HEK293T (cell line): ENCODE results near the gene IPO4.

Experiments
- CTCF ChIA-PET: fragments of 350-600 bp; formaldehyde crosslinking; extraction: SDS; loops from one replicate; lab custom pipeline; 2021; ENCODE audit warnings: antibody characterized with exemption, inconsistent platforms; lab: Yijun Ruan, JAX
- POLR2A ChIA-PET: fragments of 350-600 bp; formaldehyde crosslinking; extraction: SDS; loops from one replicate; lab custom pipeline; 2020; ENCODE audit warnings: antibody characterized with exemption, inconsistent platforms; lab: Yijun Ruan, JAX
- DNase-seq: peaks from one replicate; pipeline ENCODE4 v3.0.0; 2012; ENCODE audit warnings: mixed read lengths; ENCODE audit errors: extremely low spot score
- ARNT ChIP-seq: fragments of 450-650 bp; IDR thresholded peaks from 2 replicates; pipeline ENCODE4 v1.6.1; 2017; ENCODE audit warnings: mild to moderate bottlenecking
- BHLHE40 ChIP-seq: fragments of 450-650 bp; IDR thresholded peaks from 2 replicates; pipeline ENCODE4 v1.6.1; 2016; ENCODE audit warnings: mild to moderate bottlenecking, moderate library complexity, borderline replicate concordance
- CTBP1 ChIP-seq: fragments of 450-650 bp; IDR thresholded peaks from 2 replicates; pipeline ENCODE4 v1.6.1; 2016; ENCODE audit warnings: borderline replicate concordance
- ELF4 ChIP-seq: fragments of 450-650 bp; IDR thresholded peaks from 2 replicates; pipeline ENCODE4 v1.6.1; 2017; ENCODE audit warnings: antibody characterized with exemption
- FOXA1 ChIP-seq: fragments of 450-650 bp; IDR thresholded peaks from 2 replicates; pipeline ENCODE4 v1.6.1; 2016; ENCODE audit warnings: mild to moderate bottlenecking
- FOXK2 ChIP-seq: fragments of 450-650 bp; IDR thresholded peaks from 2 replicates; pipeline ENCODE4 v1.6.1; 2016; ENCODE audit warnings: mild to moderate bottlenecking
- FOXM1 ChIP-seq: fragments of 450-650 bp; IDR thresholded peaks from 2 replicates; pipeline ENCODE4 v1.6.1; 2017; ENCODE audit warnings: mild to moderate bottlenecking, borderline replicate concordance
- HDGF ChIP-seq: fragments of 450-650 bp; IDR thresholded peaks from 2 replicates; pipeline ENCODE4 v1.6.1; 2017; ENCODE audit warnings: antibody characterized with exemption, borderline replicate concordance
- L3MBTL2 ChIP-seq: fragments of 450-650 bp; conservative IDR thresholded peaks from 2 replicates; pipeline ENCODE4 v1.6.1; 2016; ENCODE audit warnings: mild to moderate bottlenecking
- LEF1 ChIP-seq: fragments of 450-650 bp; IDR thresholded peaks from 2 replicates; pipeline ENCODE4 v1.6.1; 2017; ENCODE audit warnings: mild to moderate bottlenecking, borderline replicate concordance
- NFRKB ChIP-seq: fragments of 450-650 bp; IDR thresholded peaks from 2 replicates; pipeline ENCODE4 v1.6.1; 2016; ENCODE audit warnings: mild to moderate bottlenecking, moderate library complexity
- SP1 ChIP-seq: fragments of 450-650 bp; IDR thresholded peaks from 2 replicates; pipeline ENCODE4 v1.6.1; 2017
- SUZ12 ChIP-seq: fragments of 450-650 bp; IDR thresholded peaks from 2 replicates; pipeline ENCODE4 v1.6.1; 2016; ENCODE audit warnings: mild to moderate bottlenecking
- TARDBP ChIP-seq: fragments of 450-650 bp; IDR thresholded peaks from 2 replicates; pipeline ENCODE4 v1.6.1; 2016
- ZNF384 ChIP-seq: fragments of 450-650 bp; IDR thresholded peaks from 2 replicates; pipeline ENCODE4 v1.6.1; 2016
- TF ChIP-seq, protein P1 (sequence below): fragments of 450-650 bp; IDR thresholded peaks from 2 replicates; pipeline ENCODE4 v1.6.1; 2016

The IPO4 gene

GRCh38 chr14:24165785-24166184, 22.8 kb downstream of the IPO4 start:
- ChIA-PET CTCF (no interaction called here), POLR2A (interaction anchor here (0.5 kb wide), 1 partner anchor 25 kb away, joined by 3 read pairs; no protein-coding TSS in a partner anchor)
- DNase-seq = no peak
- TF ChIP-seq BHLHE40 = no peak
- no peak for TF ChIP-seq NFRKB
- no peak for TF ChIP-seq HDGF
- no peak for TF ChIP-seq ELF4
- no peak for TF ChIP-seq TARDBP
- no peak for TF ChIP-seq LEF1
- no peak for TF ChIP-seq FOXK2
- TF ChIP-seq FOXA1 = no peak
- TF ChIP-seq CTBP1 = no peak
- TF ChIP-seq ARNT = no peak
- no peak for TF ChIP-seq SP1
- no peak for TF ChIP-seq FOXM1
- TF ChIP-seq, protein P1, sequence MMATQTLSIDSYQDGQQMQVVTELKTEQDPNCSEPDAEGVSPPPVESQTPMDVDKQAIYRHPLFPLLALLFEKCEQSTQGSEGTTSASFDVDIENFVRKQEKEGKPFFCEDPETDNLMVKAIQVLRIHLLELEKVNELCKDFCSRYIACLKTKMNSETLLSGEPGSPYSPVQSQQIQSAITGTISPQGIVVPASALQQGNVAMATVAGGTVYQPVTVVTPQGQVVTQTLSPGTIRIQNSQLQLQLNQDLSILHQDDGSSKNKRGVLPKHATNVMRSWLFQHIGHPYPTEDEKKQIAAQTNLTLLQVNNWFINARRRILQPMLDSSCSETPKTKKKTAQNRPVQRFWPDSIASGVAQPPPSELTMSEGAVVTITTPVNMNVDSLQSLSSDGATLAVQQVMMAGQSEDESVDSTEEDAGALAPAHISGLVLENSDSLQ = no peak
- no peak for TF ChIP-seq ZNF384

DNA sequence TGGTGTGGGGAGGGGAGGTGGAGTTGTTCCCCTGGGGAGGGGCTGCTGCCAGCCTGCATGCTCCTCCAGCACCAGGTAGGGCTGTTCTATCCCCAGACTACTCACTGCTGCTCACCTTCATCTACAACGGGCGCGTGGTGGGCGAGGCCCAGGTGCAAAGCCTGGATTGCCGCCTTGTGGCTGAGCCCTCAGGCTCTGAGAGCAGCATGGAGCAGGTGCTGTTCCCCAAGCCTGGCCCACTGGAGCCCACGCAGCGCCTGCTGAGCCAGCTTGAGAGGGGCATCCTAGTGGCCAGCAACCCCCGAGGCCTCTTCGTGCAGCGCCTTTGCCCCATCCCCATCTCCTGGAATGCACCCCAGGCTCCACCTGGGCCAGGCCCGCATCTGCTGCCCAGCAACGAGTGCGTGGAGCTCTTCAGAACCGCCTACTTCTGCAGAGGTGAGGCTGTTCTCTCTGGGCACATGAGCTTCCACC, 24.1 kb downstream of the IPO4 start:
- ChIA-PET POLR2A (interaction anchor here (1.1 to 1.6 kb wide), 2 partner anchors 23 to 50 kb away, joined by 3 to 5 read pairs; partner anchors contain the start of genes DCAF11, EMC9 and NRL), CTCF (no interaction called here)
- no peak for DNase-seq
- TF ChIP-seq ZNF384 (no peak), NFRKB (no peak), FOXA1 (no peak), SP1 (no peak), FOXK2 (no peak), TARDBP (no peak), HDGF (no peak), BHLHE40 (no peak), L3MBTL2 (no peak), ELF4 (no peak), SUZ12 (no peak), ARNT (no peak), CTBP1 (no peak), LEF1 (no peak)
- TF ChIP-seq, protein P1 = no peak

DNA sequence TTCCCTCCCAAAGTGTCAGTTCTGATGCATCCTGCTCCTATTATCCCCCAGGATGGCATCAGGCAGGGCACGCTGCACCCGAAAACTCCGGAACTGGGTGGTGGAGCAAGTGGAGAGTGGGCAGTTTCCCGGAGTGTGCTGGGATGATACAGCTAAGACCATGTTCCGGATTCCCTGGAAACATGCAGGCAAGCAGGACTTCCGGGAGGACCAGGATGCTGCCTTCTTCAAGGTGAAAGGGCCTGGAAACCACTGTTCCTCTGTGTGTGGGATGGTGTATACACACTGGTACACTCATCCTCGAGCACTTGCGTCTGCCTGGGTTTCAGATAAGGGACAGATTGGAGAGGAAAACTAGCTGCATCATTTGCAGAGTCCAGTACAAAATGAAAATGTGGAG, 26.5 kb downstream of the IPO4 start:
- ChIA-PET POLR2A (interaction anchor here (1.0 to 2.9 kb wide), 9 partner anchors 11 to 80 kb away, joined by 3 to 26 read pairs (median 13); partner anchors contain the start of genes DCAF11, EMC9, NRL and PCK2), CTCF (interaction anchor here (0.9 to 1.3 kb wide), 5 partner anchors 11 to 81 kb away, joined by 3 to 10 read pairs (median 4); no protein-coding TSS in a partner anchor)
- TF ChIP-seq FOXM1 (no peak), SUZ12 (no peak), ZNF384 (no peak), NFRKB (no peak), BHLHE40 (no peak), ARNT (no peak), FOXA1 (no peak), CTBP1 (no peak), LEF1 (no peak), L3MBTL2 (no peak), ELF4 (no peak)
- TF ChIP-seq, protein P1 = no peak
- no peak for DNase-seq

- POLR2A ChIA-PET = interaction anchor here (0.8 to 2.9 kb wide), 17 partner anchors 9 to 103 kb away, joined by 3 to 26 read pairs (median 7); partner anchors contain the start of genes CHMP4A, DCAF11, EMC9 and IPO4
- CTCF ChIA-PET = interaction anchor here (0.6 to 2.3 kb wide), 29 partner anchors 11 to 149 kb away, joined by 3 to 24 read pairs (median 4); partner anchors contain the start of genes CARMIL3, CIDEB, DCAF11 and EMC9
- DNase-seq = peak; percentile 92
- TF ChIP-seq CTBP1 (peak; percentile 71), HDGF (peak; percentile 62; the same call in 1 of the 2 replicates), ARNT (no peak)
Observed at GRCh38 chr14:24160850-24161804, 27.5 kb downstream of the IPO4 start, which contains the start of gene IRF9. TSS of gene IRF9 (plus strand) at chr14:24161265. CDS start at chr14:24162145, 880 bp downstream.

DNA sequence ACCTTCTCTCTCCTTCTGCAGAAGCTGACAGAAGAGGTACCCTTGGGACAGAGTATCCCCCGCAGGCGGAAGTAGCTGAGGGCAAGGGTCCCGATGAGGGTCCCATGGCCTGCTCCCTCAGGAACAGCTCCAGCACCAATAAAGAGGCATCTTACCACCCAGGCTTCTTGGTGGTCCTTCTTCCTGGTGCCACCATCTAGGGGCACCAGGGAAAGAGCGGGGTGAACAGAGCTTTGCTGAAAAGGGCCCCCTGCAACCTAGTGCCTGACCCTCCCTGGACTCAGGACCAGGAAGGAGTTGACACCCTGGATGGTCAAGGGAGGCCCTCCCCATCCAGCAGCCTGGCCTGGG, 28.1 kb downstream of the IPO4 start:
- CTCF ChIA-PET = interaction anchor here (0.6 to 2.3 kb wide), 15 partner anchors 10 to 148 kb away, joined by 3 to 24 read pairs (median 4); partner anchors contain the start of genes EMC9, IPO4, PSME1 and PSME2
- TF ChIP-seq CTBP1 (no peak), BHLHE40 (no peak), ARNT (no peak), ZNF384 (no peak), LEF1 (no peak), L3MBTL2 (no peak), TARDBP (no peak), FOXA1 (no peak), NFRKB (no peak), FOXK2 (no peak), FOXM1 (no peak), HDGF (no peak), SUZ12 (no peak), ELF4 (no peak), SP1 (no peak)
- TF ChIP-seq, protein P1 = no peak
- DNase-seq = no peak
- POLR2A ChIA-PET = interaction anchor here (0.5 to 2.9 kb wide), 17 partner anchors 10 to 854 kb away, joined by 3 to 26 read pairs (median 7); partner anchors contain the start of genes BCL2L2, CHMP4A, DCAF11 and EMC9
